ENCODE results near the gene MSH4. TPM values are rescaled to one million over a fixed set of nuclear protein-coding genes. Genes with fewer than 3 reads are reported as not detected.
"Not testable (repeated sequence)": the region's sequence is repeated elsewhere in the genome, so short reads cannot be mapped to it uniquely, and the experiment has no call there.

Gene MSH4
- total RNA-seq = under 1 TPM; 0.55 to 0.61 TPM

DNA sequence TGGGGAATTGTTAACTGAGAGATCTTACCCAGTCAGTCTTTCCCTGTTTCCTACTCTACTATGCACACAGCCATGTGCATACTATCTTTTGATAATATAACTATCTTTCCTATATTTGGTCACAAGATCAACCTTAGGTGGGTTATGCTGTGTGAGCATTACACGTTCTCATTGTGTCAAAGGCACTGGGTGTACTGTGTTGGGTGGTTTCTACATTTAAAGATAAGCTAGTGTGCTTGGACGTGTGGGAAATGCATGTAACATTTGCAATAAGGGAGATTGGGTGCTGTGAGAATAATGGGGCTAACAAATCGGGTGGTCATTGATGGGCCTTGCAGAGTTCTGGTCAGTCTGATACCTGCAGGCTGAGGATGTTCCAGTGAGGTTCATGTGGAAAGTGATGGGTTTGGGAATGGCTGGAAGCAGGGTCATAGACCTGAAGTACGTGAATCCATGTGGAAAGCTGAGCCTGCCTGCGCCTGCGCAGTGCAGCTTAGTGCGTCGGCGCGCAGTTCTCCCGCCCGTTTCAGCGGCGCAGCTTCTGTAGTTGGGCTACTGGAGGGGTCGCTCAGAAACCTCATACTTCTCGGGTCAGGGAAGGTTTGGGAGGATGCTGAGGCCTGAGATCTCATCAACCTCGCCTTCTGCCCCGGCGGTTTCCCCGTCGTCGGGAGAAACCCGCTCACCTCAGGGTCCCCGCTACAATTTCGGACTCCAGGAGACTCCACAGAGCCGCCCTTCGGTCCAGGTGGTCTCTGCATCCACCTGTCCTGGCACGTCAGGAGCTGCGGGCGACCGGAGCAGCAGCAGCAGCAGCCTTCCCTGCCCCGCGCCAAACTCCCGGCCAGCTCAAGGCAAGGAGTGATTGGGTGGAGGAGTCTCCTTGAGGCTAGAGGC, at the start of gene MSH4:
Gene MSH4, plus strand, starts transcription at position 507 of the 897 bp plus-strand sequence. Its CDS starts 104 bp downstream, at position 611.
- POLR2A ChIA-PET = interaction anchor here (4.7 kb wide), 1 partner anchor 11 kb away, joined by 33 read pairs; the partner anchor contains the start of gene RABGGTB
- CTCF ChIA-PET = no interaction called here

DNA sequence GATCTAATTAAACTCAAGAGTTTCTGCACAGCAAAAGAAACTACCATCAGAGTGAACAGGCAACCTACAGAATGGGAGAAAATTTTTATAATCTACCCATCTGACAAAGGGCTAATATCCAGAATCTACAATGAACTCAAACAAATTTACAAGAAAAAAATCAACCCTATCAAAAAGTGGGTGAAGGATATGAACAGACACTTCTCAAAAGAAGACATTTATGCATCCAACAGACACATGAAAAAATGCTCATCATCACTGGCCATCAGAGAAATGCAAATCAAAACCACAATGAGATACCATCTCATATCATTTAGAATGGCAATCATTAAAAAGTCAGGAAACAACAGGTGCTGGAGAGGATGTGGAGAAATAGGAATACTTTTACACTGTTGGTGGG, 39.5 kb upstream of the MSH4 start:
- POLR2A ChIA-PET, CTCF ChIA-PET: not testable (repeated sequence)

DNA sequence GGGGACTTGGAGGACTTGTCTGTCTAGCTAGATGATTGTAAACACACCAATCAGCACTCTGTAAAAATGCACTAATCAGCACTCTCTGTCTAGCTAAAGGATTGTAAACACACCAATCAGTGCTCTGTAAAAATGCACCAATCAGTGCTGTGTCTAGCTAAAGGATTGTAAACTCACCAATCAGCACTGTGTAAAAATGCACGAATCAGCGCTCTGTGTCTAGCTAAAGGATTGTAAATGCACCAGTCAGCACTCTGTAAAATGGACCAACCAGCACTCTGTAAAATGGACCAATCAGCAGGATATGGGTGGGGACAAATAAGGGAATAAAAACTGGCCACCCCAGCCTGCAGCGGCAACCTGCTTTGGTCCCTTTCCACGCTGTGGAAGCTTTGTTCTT, 38.1 kb upstream of the MSH4 start:
- CTCF ChIA-PET, POLR2A ChIA-PET: not testable (repeated sequence)

DNA sequence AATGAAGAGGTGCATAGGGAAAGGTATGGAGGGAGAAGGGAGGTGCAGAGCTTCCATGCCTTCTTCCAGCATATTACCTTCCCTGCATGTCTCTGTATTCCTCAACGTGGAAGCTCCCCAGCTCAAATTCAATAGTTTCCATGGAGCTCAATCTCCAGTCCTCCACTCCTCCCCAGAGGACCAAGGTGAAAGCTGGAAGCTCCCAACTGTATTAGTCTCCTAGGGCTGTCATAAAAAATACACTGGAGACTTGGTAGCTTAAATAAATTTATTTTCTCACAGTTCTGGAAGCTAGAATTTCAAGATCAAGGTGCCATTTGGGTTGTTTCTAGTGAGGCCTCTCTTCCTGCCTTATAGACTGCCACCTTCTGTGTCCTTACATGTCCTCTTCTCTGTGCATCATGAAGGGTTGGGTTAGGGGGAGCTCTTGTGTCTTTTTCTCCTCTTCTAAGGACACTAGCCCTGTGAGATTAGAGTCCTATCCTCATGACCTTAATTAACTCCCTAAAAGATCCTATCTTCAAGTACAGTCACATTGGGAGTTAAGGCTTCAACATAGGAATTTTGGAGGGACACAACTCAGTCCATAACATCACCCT, 32.5 kb upstream of the MSH4 start:
- CTCF ChIA-PET = no interaction called here

DNA sequence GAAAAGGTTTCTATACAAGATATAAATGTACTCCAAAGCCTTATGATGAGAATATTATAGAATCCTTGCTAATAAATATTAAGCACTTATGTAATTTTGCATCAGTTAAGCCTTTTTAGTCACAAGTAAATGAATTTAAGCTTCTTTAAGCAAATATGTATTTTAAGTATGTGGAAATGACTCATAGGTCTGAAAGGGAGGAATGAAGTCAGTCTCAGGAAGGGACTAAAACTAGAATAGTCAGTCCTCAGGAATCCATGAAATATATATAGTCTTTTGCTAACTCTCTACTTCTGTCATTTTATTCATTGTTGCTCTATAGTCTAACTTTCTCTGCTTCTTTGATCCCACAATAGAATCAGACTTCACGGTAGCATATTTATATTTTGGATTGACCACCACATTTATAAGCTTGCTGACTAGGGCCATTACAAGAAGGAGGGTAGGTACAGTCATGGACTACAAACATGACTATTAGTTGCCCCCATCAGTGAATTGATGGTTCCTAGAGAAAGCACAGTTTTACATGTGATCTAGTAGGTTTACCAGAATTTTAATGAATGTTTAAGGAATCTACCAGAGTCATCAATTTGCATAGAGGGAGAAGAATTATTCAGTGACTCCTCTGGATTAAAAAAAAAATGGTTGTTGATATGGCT, 30.9 kb upstream of the MSH4 start:
- CTCF ChIA-PET = no interaction called here
- POLR2A ChIA-PET = no interaction called here

More for the DNA sequence above, 32.5 kb upstream of the MSH4 start:
- POLR2A ChIA-PET = no interaction called here

DNA sequence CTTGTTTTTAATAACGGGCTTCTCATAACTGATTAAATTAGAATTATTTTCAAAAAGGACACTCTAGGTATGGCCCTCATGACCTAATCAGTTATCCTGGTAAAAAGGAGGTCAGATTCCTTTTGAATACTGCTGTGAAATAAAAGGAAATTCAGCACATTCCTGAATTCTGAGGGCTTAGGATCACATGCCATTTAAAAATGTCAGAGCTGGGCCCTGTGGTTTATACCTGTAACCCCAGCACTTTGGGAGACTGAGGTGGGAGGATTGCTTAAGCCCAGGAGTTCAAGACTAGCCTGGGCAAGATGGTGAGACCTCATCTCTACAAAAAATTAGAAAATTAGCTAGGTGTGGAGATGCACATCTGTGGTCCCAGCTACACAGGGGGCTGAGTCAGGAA, 28.7 kb upstream of the MSH4 start:
- ChIA-PET POLR2A (no interaction called here), CTCF (no interaction called here)

DNA sequence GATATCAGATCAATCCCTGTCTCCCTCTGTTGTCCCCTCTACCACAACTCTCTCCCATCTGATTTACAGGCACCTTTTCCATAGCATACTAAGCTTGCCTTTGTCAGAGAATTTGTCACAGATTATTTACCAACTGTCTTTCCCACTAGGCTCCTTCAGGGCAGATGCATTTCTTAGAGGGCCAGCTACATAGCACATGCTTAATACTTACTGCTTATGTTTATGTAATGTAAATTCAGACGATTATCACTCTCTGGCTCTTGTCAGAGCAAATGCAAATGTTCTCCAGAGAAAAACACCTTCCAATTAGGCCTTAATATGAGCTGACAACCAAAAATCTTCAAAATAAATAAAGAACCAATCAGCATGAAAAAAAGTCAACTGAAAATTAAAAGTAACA, 25.9 kb upstream of the MSH4 start:
- POLR2A ChIA-PET = no interaction called here
- CTCF ChIA-PET = no interaction called here

DNA sequence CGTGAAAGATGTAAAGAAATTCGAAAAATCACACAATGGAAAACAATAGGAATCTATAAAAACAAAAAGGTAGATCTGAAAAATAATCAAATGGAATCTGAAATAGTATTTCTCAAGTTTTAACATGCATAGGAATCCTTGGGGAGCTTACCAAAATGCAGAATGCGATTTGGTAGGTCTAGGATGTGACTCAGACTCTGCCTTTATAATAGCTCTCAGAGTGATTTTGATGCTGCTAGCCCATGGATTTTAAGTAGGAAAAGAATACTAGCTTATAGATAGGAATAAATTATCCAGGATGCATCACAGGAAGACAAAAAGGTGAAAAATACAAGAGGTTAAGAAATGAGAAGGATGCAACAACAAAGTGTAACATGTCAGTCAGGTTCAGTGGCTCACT, 24.7 kb upstream of the MSH4 start:
- CTCF ChIA-PET = no interaction called here

DNA sequence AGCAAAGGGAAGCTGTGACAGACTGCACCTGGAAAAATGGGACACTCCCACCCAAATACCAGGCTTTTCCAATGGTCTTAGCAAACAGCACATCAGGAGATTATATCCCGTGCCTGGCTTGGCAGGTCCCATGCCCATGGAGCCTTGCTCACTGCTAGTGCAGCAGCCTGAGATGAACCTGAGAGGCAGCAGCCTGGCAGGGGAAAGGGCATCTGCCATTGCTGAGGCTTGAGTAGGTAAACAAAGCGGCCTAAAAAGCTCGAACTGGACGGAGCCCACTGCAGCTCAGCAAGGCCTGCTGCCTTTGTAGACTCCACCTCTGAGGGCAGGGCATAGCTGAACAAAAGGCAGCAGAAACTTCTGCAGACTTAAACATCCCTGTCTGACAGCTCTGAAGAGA, 18.9 kb upstream of the MSH4 start:
- POLR2A ChIA-PET = interaction anchor here (0.9 kb wide), 1 partner anchor 9 kb away, joined by 3 read pairs; no protein-coding TSS in a partner anchor

More for the DNA sequence above, 24.7 kb upstream of the MSH4 start:
- POLR2A ChIA-PET = no interaction called here

DNA sequence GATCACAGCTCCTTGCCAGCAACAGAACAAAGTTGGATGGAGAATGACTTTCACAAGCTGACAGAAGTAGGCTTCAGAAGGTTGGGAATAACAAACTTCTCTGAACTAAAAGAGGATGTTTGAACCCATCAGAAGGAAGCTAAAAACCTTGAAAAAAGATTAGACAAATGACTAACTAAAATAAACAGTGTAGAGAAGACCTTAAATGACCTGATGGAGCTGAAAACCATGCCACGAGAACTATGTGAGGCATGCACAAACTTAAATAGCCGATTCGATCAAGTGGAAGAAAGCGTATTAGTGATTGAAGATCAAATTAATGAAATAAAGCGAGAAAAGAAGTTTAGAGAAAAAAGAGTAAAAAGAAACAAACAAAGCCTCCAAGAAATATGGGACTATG, 18.0 kb upstream of the MSH4 start:
- POLR2A ChIA-PET, CTCF ChIA-PET: not testable (repeated sequence)

More for the DNA sequence above, 18.9 kb upstream of the MSH4 start:
- CTCF ChIA-PET = not testable (repeated sequence)

DNA sequence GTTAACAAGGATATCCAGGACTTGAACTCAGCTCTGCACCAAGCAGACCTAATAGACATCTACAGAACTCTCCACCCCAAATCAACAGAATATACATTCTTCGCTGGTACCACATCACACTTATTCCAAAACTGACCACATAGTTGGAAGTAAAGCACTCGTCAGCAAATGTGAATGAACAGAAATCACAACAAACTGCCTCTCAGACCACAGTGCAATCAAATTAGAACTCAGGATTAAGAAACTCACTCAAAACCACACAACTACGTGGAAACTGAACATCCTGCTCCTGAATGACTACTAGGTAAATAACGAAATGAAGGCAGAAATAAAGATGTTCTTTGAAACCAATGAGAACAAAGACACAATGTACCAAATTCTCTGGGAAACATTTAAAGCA, 16.5 kb upstream of the MSH4 start:
- CTCF ChIA-PET, POLR2A ChIA-PET: not testable (repeated sequence)

DNA sequence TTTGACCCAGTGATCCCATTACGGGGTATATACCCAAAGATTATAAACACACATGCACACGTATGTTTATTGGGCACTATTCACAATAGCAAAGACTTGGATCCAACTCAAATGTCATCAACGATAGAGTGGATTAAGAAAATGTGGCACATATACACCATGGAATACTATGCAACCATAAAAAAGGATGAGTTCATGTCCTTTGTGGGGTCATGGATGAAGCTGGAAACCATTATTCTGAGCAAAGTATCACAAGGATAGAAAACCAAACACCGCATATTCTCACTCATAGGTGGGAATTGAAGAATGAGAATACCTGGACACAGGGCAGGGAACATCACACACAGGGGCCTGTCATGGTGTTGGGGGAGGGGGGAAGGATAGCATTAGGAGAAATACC, 12.8 kb upstream of the MSH4 start:
- POLR2A ChIA-PET = not testable (repeated sequence)

DNA sequence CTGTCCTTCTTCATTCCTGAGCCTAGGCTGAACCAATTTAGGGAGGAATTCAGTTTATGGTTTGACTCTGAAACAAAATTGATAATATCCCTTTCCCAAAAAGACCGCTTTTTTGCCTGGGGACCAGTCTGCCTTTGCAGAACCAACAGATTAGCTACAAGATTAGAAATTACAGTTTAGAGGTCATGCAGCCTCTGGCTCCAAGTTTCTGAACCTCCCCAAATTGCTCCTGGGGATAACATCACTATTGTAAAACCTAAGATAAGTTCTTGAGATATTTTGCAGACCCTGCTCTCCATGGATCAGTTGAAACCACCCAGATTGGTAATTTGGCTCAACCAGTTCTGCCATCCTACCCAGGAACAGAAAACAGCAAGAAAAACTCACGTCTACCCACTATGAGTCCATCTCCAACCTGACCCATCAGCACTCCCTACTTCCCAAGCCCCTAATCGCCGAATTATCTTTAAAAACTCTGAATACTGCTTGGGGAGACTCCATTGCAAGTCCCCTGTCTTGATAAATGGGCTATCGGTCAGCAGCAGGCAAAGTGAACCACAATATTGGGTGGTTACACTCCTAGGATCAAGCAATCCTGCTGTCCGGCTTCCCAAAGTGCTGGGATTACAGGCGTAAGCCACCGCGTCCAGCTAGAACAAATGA, 11.2 kb upstream of the MSH4 start:
- CTCF ChIA-PET = interaction anchor here (0.8 to 1.7 kb wide), 2 partner anchors 16 to 60 kb away, joined by 3 to 4 read pairs; no protein-coding TSS in a partner anchor
- POLR2A ChIA-PET = interaction anchor here (0.8 to 3.3 kb wide), 2 partner anchors 11 to 25 kb away, joined by 3 to 33 read pairs; partner anchors contain the start of gene MSH4

More for the DNA sequence above, 12.8 kb upstream of the MSH4 start:
- CTCF ChIA-PET = not testable (repeated sequence)

DNA sequence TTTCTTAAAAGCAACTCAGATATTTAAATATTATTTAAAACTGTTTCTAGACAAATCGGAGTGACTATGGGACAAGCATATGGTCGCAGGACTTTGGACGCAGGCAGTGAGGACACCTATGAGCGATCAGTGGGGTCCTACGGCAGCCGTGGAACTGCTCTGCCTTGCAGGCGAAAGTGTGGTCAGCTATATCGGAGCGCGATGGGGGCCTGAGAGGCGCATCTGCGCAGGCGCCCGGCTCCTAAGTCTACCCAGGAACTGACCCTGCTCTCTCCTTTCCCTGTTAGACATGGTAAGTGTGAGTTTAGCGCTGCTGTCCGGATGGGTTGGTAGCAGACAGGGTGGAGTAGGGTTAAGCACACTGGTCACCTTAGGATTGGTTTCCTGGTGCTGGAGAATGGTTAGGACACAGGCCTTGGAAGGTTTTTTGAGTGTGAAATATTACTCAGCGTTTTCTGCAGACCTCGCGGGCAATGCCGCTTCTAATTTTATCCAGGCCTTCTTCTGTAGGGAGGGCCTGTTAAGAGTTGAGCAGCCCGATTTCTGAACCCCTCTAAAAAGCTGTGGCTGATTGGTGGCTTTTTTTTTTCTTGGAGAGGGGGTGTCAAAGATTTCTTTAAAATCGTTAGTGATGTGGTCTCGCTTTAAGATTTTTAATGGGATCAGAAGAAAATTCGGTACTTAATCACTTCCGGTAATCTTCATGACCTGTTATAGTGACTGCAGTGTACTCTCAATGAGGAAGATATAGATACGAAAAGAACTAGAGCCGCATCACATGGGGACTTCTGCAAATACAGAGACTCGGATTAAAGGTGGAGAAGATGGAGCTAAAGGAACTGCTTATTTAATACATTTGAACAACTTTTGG, 10.5 kb upstream of the MSH4 start, which contains the start of gene RABGGTB:
Gene RABGGTB, plus strand, starts transcription at position 274 of the 871 bp plus-strand sequence. Its CDS starts 16 bp downstream, at position 290.
- POLR2A ChIA-PET = interaction anchor here (0.6 to 3.3 kb wide), 6 partner anchors 8 to 1053 kb away, joined by 3 to 33 read pairs (median 4); partner anchors contain the start of genes ACADM, MSH4 and TYW3
- CTCF ChIA-PET = interaction anchor here (1.7 kb wide), 1 partner anchor 61 kb away, joined by 3 read pairs; no protein-coding TSS in a partner anchor

DNA sequence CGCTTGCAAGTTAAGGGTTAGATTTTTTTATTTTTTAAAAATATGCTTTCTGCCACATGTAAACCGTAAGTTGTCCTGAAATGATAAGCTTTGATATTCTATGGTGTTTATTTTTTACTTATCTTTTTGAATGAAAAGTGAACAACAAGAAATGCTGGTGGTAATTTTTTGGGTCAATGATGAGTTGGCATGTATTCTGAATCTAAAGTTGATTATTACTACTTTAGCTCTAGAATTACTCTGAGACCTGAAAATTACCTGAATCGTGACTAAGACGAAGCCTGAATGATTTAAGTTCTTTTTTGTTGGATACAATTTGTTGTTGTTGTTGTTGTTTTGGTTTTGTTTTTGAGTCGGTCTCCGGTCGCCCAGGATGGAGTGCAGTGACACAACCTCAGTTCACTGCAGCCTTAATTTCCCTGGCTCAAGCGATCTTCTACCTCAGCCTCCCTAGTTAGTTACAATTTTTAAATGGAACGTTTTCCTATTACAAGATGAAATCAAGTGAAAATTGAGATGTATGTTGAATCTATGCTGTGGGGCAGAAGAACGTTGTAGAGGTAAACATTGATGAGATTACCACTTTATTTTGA, 9.7 kb upstream of the MSH4 start:
- ChIA-PET POLR2A (interaction anchor here (0.6 to 3.3 kb wide), 4 partner anchors 9 to 1054 kb away, joined by 3 to 33 read pairs (median 5); partner anchors contain the start of genes MSH4 and TYW3), CTCF (no interaction called here)

DNA sequence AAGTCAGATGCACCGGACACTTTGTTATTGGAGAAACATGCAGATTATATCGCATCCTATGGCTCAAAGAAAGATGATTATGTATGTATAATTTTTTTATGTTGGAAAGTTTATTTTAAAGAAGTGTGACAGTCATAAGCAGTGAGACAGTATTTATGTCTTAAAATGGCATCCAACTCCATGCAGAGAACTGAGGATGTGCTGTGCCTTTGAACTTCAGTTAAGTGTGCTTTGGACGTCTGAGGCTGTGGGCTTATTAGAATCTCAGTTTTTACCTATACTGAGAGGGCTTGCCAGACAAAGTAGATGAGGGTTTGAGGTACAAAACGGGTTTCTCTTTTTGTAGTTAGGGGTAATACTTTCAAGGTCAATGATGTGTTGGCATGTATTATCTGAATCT, 9.2 kb upstream of the MSH4 start:
- ChIA-PET POLR2A (interaction anchor here (3.3 kb wide), 1 partner anchor 9 kb away, joined by 33 read pairs; the partner anchor contains the start of gene MSH4), CTCF (no interaction called here)

DNA sequence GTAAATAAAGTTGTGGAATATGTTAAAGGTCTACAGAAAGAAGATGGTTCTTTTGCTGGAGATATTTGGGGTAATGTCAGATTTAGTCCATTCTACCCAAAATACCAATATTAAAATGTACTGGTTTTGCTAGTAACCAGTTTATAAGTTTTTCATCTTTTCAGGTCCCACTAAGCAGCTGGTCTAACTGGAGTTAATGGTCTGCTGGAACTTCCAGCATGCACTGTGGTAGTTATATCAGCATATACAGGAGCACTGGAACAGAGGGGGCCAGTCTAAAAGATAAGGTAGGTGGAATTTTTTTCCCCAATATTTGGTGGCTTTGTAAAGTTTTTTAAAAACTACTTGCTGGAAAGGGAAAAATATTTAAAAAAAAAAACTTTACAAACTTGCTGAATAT, 6.7 kb upstream of the MSH4 start:
- ChIA-PET CTCF (no interaction called here), POLR2A (no interaction called here)

DNA sequence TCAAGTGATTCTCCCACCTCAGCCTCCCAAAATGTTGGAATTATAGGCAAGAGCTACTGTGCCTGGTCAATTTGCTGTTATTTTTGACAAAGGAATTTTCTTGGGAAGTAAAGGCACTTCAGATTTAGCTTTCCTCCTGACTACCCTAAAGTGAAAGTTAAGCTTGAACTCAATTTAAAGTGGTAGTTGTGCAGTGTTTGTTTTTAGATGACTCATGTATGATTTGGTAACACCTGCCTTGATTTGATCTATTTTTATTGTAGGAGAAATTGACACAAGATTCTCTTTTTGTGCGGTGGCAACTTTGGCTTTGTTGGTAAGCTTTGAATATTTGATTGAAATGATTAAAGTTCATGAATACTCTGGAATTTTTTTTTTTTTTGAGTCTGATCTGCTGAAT, 5.7 kb upstream of the MSH4 start:
- CTCF ChIA-PET = interaction anchor here (0.6 kb wide), 1 partner anchor 24 kb away, joined by 4 read pairs; no protein-coding TSS in a partner anchor
- POLR2A ChIA-PET = interaction anchor here (0.6 to 0.7 kb wide), 3 partner anchors 14 to 47 kb away, joined by 3 read pairs; no protein-coding TSS in a partner anchor
